Measurements from ENCODE around the gene MIP.
"Not testable (repeated sequence)": the region's sequence is repeated elsewhere in the genome, so short reads cannot be mapped to it uniquely, and the experiment has no call there.

Gene MIP

DNA sequence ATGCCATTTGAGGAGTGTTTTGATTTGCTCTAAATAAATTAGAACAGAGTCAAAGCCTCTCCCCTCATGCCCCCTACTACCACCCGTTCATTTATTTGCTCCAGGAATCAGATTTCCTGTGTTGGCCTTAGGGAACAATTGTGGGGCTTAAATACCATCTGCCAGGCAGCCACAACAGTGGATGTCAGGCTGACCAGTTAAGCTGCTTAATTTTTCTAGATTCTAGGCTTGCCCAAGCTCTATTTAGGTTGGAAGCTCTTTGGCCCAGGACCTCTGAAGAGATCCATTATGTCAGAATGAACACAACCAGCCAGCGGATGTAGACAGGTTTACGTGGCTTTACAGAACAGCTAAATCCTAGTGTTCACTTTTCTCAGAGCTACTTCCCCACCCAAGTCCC lies 4.2 kb downstream of the MIP start:
- DNase-seq (ENCODE audit: low read depth, low spot score) = no peak
- POLR2A ChIA-PET = no interaction called here
- no peak overlapping the region for H3K4me3 ChIP-seq (ENCODE audit: low read depth, low read length)
- CTCF ChIA-PET = interaction anchor here (1.1 to 8.8 kb wide), 5 partner anchors 9 to 134 kb away, joined by 3 to 100 read pairs (median 5); partner anchors contain the start of gene CNPY2
- TF ChIP-seq, protein P1, sequence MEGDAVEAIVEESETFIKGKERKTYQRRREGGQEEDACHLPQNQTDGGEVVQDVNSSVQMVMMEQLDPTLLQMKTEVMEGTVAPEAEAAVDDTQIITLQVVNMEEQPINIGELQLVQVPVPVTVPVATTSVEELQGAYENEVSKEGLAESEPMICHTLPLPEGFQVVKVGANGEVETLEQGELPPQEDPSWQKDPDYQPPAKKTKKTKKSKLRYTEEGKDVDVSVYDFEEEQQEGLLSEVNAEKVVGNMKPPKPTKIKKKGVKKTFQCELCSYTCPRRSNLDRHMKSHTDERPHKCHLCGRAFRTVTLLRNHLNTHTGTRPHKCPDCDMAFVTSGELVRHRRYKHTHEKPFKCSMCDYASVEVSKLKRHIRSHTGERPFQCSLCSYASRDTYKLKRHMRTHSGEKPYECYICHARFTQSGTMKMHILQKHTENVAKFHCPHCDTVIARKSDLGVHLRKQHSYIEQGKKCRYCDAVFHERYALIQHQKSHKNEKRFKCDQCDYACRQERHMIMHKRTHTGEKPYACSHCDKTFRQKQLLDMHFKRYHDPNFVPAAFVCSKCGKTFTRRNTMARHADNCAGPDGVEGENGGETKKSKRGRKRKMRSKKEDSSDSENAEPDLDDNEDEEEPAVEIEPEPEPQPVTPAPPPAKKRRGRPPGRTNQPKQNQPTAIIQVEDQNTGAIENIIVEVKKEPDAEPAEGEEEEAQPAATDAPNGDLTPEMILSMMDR (IDR thresholded peaks at IDR 0.05; ENCODE audit: insufficient read depth, low read length, missing control alignments) = no peak

DNA sequence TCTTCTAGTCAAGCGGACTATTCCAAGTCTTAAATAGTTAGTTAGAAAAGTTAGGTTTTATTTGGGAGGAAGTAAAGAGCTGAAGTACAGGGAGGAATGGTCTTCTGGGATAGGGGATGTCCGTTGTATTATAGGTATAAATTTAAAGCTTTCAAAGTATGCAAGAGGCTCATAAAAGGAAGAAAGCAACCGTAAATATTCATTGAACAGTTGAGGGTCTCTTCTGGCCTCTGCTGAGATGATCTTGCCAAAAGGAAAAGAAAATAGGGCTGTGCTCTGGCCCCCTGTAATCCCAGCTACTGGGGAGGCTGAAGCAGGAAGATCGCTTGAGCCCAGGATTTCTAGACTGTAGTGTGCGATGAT lies 4.9 kb downstream of the MIP start:
- peak overlapping the region; percentile 80 for H3K4me3 ChIP-seq (ENCODE audit: low read depth, low read length)
- no peak for DNase-seq (ENCODE audit: low read depth, low spot score)
- TF ChIP-seq, protein P1 (IDR thresholded peaks at IDR 0.05; ENCODE audit: insufficient read depth, low read length, missing control alignments) = no peak
- ChIA-PET POLR2A (interaction anchor here (0.9 to 1.7 kb wide), 2 partner anchors 90 to 134 kb away, joined by 5 to 11 read pairs; partner anchors contain the start of genes CNPY2 and STAT2), CTCF (interaction anchor here (1.1 to 8.8 kb wide), 6 partner anchors 9 to 260 kb away, joined by 3 to 100 read pairs (median 5); partner anchors contain the start of genes CNPY2, COQ10A and SMARCC2)

DNA sequence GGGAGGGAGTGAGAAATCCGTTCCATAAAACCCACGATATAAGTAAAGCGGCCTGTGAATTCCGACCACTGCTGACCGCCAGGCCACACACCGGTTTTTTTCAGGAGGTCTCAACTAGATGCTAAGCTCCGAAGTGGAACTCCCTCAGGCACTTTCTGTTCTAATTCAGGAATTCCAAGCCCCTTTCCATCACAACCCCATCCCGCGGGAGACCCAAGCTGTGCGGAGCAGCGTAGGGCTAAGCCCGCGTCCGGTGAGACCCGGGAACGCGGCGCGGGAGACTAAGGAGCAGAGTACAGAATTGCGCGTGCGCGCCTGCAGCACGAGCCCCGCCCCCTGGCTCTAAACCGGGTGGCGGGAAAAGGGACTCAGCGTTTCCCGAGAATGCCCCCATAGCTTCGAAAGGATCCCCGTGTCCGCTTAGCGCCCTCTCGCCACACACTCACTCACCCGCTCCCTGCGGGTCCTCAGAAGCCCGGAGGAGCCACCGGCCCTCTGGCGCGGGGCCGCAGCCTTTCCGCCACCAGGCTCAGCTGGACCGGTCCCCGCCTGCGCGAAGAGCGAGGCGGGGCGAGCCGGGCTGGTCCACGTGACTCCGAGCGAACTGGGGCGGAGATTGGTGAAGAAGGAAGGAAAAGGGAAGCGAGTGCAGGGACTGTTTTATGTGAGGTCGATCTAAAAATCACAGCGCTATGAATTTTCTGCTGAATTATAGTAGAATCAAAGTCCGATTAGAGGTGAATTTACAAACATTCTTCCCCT lies 5.4 kb downstream of the MIP start, which contains the start of gene TIMELESS:
TIMELESS (minus strand) TSS at position 567 of the 762 bp plus-strand sequence. CDS start 15,256 bp downstream, outside the sequence.
- ChIA-PET POLR2A (interaction anchor here (0.7 to 1.7 kb wide), 3 partner anchors 21 to 133 kb away, joined by 3 to 11 read pairs (median 5); partner anchors contain the start of genes CNPY2 and STAT2), CTCF (interaction anchor here (0.7 to 8.8 kb wide), 7 partner anchors 9 to 259 kb away, joined by 3 to 100 read pairs (median 5); partner anchors contain the start of genes CNPY2, COQ10A and SMARCC2)
- peak; percentile 17 for DNase-seq (ENCODE audit: low read depth, low spot score)
- TF ChIP-seq, protein P1 (IDR thresholded peaks at IDR 0.05; ENCODE audit: insufficient read depth, low read length, missing control alignments) = no peak
- H3K4me3 ChIP-seq (ENCODE audit: low read depth, low read length) = peak within 1 kb of the TSS; percentile 80

DNA sequence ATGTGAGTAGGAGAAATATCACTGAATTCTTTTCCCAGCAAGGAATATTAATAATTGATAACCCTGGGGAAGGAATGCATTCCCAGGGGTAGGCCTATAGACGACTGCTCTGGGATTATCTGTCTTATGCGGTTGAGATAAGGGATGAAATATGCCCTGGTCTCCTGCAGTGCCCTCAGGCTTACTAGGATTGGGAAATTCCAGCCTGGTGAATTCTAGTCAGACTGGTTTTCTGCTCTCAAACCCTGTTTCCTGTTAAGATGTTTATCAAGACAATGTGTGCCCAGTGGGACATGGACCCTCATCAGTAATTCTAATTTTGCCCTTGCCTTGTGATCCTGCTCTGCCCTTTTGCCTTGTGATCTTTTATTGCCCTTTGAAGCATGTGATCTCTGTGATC lies 11.2 kb downstream of the MIP start:
- POLR2A ChIA-PET; DNase-seq (ENCODE audit: low read depth, low spot score); H3K4me3 ChIP-seq (ENCODE audit: low read depth, low read length); CTCF ChIA-PET: not testable (repeated sequence)

DNA sequence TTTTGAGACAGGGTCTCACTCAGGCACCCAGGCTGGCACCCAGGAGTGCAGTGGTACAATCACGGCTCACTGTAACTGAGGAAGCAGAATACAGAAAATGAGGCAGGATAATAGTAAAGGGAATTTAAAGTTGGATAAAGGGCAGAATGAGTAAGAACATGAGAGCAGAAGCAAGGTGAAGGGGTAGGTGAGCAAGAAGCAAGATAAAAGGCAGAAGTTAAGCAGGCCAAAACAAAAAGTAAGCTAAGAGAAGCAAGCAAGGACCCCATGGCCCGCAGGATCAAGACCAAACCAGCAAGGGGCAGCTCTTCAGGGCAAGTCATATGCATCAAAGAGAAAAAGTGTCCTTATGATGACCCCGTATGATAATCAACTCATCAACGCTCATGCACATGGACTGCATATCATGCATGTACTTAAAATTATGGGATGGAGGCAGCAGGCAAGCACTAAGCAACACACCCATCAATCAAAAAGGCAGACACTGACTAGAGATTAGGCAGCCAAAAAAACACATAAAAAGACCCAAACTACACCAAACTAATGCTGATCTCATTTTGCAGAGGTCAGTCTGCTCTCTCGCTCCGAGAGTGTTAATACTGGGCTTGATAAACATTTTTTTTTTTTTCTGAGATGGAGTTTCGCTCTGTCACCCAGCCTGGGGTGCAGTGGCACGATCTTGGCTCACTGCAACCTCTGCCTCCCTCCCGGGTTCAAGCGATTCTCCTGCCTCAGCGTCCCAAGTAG lies 16.9 kb downstream of the MIP start:
- POLR2A ChIA-PET = no interaction called here
- TF ChIP-seq, protein P1 (IDR thresholded peaks at IDR 0.05; ENCODE audit: insufficient read depth, low read length, missing control alignments) = no peak
- DNase-seq (ENCODE audit: low read depth, low spot score) = no peak
- no peak overlapping the region for H3K4me3 ChIP-seq (ENCODE audit: low read depth, low read length)
- CTCF ChIA-PET = interaction anchor here (1.0 kb wide), 1 partner anchor 26 kb away, joined by 3 read pairs; no protein-coding TSS in a partner anchor

DNA sequence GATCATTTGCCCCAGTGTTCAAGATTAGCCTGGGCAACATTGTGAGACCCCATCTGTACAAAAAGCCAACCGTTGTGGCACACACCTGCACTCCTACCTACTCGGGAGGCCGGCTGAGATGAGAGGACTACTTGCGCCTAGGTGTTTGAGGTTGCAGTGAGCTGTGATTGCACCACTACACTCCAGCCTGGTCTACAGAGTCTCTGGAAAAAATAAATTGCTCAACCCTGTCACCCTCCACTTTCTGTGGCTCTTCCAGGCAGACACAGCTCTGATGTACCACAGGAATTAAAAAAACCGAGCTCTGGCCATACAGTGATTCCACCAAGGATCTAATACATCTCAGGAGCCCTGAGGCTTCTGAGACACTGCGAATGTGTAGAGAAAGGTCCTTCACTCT lies 19.6 kb downstream of the MIP start:
- TF ChIP-seq, protein P1 (IDR thresholded peaks at IDR 0.05; ENCODE audit: insufficient read depth, low read length, missing control alignments) = no peak
- ChIA-PET CTCF (interaction anchor here (1.1 kb wide), 1 partner anchor 43 kb away, joined by 3 read pairs; no protein-coding TSS in a partner anchor), POLR2A (no interaction called here)
- no peak overlapping the region for H3K4me3 ChIP-seq (ENCODE audit: low read depth, low read length)
- no peak for DNase-seq (ENCODE audit: low read depth, low spot score)
